Measurements from ENCODE around the gene AP3D1. TPM values are rescaled to one million over a fixed set of nuclear protein-coding genes. Genes with fewer than 3 reads are reported as not detected.

AP3D1 gene
- total RNA-seq, 1 experiment from 2014 or later, result 75.5 TPM

DNA sequence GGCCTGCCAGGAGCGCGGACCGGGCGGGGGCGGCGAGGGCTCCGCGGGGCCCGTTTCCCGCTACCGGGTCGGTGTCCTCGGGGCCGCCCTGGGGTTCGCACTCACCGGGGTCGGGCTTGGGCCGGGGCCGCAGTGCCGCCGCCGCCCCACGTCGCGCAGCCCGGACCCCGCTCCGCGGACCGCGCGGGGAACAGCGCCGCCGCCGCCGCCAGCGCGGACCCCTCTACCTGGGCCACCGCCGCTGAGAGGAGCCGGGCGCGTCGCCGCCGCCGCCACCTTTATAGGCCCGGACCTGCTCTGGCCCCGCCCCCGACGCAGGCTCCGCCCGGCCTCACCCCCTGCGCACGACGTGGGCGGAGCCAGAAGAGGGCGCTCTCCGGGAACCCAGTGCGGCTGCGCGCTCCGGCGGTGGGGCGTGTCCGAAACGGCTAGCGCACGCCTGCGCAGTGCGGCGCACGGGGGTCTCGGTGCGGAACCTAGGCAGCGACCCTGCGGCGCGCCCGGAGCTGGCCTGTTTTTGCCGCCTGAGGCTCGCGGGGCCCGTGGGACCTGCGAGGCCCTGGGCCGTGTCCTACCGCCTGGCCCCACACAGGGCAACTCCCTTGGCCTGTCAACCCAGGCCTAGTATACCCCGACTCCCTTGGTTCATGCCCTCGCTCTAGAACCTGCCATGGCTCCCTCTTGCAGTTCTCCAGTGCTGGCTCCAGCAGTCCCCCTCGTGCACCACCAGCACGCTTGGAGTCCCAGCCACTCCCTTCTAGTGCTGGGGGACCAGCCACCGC, 100.2 kb downstream of the AP3D1 start, which contains the start of gene MKNK2:
TSS of gene MKNK2 (minus strand) at position 254 of the 782 bp plus-strand sequence. CDS start 393 bp downstream, outside the sequence.
- peak; percentile 46 to 84 for DNase-seq

More for the DNA sequence above, 100.2 kb downstream of the AP3D1 start, which contains the start of gene MKNK2:
- no peaks in the 10 kb centered on the region for H3F3A ChIP-seq (ENCODE audit: insufficient read depth, low read depth)
- no peaks in the 10 kb centered on the region for H3K9me2 ChIP-seq (ENCODE audit: insufficient read depth)
- TF ChIP-seq CTCF (conservative IDR thresholded peaks at IDR 0.05) (peak; percentile 63), EZH2 (IDR thresholded peaks at IDR 0.05; ENCODE audit: low read depth) (no peak)
- no peaks in the 10 kb centered on the region for H3K9me3 ChIP-seq (ENCODE audit: insufficient read depth, low read depth)
- H4K20me1 ChIP-seq (ENCODE audit: insufficient read depth), result peaks cover 36% of the 10 kb centered on the region
- H3K4me1 ChIP-seq (replicated peaks; ENCODE audit: insufficient read depth), result peaks cover 21% of the 10 kb centered on the region
- no peaks in the 10 kb centered on the region for H3K36me3 ChIP-seq (ENCODE audit: low read depth)
- peak within 1 kb of the TSS; percentile 77 for H2AFZ ChIP-seq
- intact Hi-C loops (cut with micrococcal nuclease; ENCODE audit: unreplicated experiment), result loop anchor here (2.0 kb wide), 1 partner anchor 22 kb away; no protein-coding TSS in a partner anchor
- peak within 1 kb of the TSS; percentile 79 for H3K4me2 ChIP-seq
- ChIA-PET CTCF (no interaction called here), POLR2A (ENCODE audit: unreplicated experiment) (interaction anchor here (0.6 kb wide), 1 partner anchor 179 kb away, joined by 4 read pairs; no protein-coding TSS in a partner anchor)
- no peaks in the 10 kb centered on the region for H3K27me3 ChIP-seq (ENCODE audit: insufficient read depth, low read depth)
- H3K79me2 ChIP-seq (ENCODE audit: low read depth), result peaks cover 43% of the 10 kb centered on the region
- no TSS peak for BruUV-seq (replicated peaks)
- H3K27ac ChIP-seq, result peak within 1 kb of the TSS; percentile 55
- peak within 1 kb of the TSS; percentile 87 for H3K4me3 ChIP-seq

Other genes starting within 250 kb of the AP3D1 start
- gene ADAT3, start 246.2 kb downstream of the AP3D1 start, total RNA-seq (2021), result 7.8 and 10.1 TPM in 2 replicates
- 61.7 and 69.8 TPM in 2 replicates for gene SCAMP4, start 246.2 kb downstream of the AP3D1 start, total RNA-seq (2021)
- gene CSNK1G2, start 210.4 kb downstream of the AP3D1 start, total RNA-seq (2021), result 58.2 and 58.3 TPM in 2 replicates
- gene BTBD2, start 135.9 kb downstream of the AP3D1 start, total RNA-seq (2021), result 79.2 and 81.0 TPM in 2 replicates
- gene MKNK2, start 100.3 kb downstream of the AP3D1 start, total RNA-seq (2021), result 132 and 166 TPM in 2 replicates
- gene MOB3A, start 55.2 kb downstream of the AP3D1 start, total RNA-seq (2021), result 22.8 and 28.9 TPM in 2 replicates
- 1.5 and 2.4 TPM in 2 replicates for gene IZUMO4, start 54.7 kb downstream of the AP3D1 start, total RNA-seq (2021)
- gene DOT1L, start 12.4 kb upstream of the AP3D1 start, total RNA-seq (2021), result 16.0 and 23.9 TPM in 2 replicates
- gene PLEKHJ1, start 84.8 kb upstream of the AP3D1 start, total RNA-seq (2021), result 38.6 and 45.9 TPM in 2 replicates
- gene SF3A2, start 85.3 kb upstream of the AP3D1 start, total RNA-seq (2021), result 73.5 and 83.0 TPM in 2 replicates
- 6.9 and 8.1 TPM in 2 replicates for gene AMH, start 97.8 kb upstream of the AP3D1 start, total RNA-seq (2021)
- gene JSRP1, start 104.9 kb upstream of the AP3D1 start, total RNA-seq (2021), result 1.1 and 1.4 TPM in 2 replicates
- not detected in 2 replicates for gene PEAK3, start 130.6 kb upstream of the AP3D1 start, total RNA-seq (2021)
- 0.18 TPM in 1 of 2 replicates, not detected in the other for gene LINGO3, start 156.6 kb upstream of the AP3D1 start, total RNA-seq (2021)
- 80.2 and 83.4 TPM in 2 replicates for gene LSM7, start 177.0 kb upstream of the AP3D1 start, total RNA-seq (2021)
- gene SPPL2B, start 177.1 kb upstream of the AP3D1 start, total RNA-seq (2021), result 49.6 and 64.1 TPM in 2 replicates
- 0.10 and 0.20 TPM in 2 replicates for gene TMPRSS9, start 208.7 kb upstream of the AP3D1 start, total RNA-seq (2021)

All from PC-9 (cell line).